ENCODE measurements around the gene TFAM. TPM values are rescaled to one million over a fixed set of nuclear protein-coding genes. Genes with fewer than 3 reads are reported as not detected.

TFAM gene
- total RNA-seq, 2 donors from 2014 or later: 9.2 to 26.2 TPM

GRCh38 chr10:58352956-58353610 is 32.1 kb upstream of the TFAM start:
- Histone ChIP-seq H3K36me3 (no peaks in the 10 kb centered on the region), H3K27me3 (replicated peaks; ENCODE audit: insufficient read depth) (no peaks in the 10 kb centered on the region), H3K27ac (no peak overlapping the region), H3K4me1 (ENCODE audit: control insufficient read depth in 1 of 2, low read depth in 2 of 2) (peaks cover 9 to 22% of the 10 kb centered on the region in 2 donors), H3K4me3 (no peak overlapping the region), H3K9me3 (no peaks in the 10 kb centered on the region)
- DNase-seq (ENCODE audit: low spot score) (no peak), ATAC-seq (ENCODE audit: insufficient number of reproducible peaks, low FRiP score, low read depth) (no peak)
- TF ChIP-seq CTCF (IDR thresholded peaks at IDR 0.05): no peak

- Histone ChIP-seq H3K4me1 (ENCODE audit: control insufficient read depth in 1 of 2, low read depth in 2 of 2) (peaks cover 12 to 15% of the 10 kb centered on the region in 2 donors), H3K27me3 (replicated peaks; ENCODE audit: insufficient read depth) (no peaks in the 10 kb centered on the region), H3K36me3 (no peaks in the 10 kb centered on the region), H3K9me3 (no peaks in the 10 kb centered on the region), H3K27ac (no peak overlapping the region), H3K4me3 (no peak overlapping the region)
- no peak for ATAC-seq (ENCODE audit: insufficient number of reproducible peaks, low FRiP score, low read depth)
- no peak for TF ChIP-seq CTCF (IDR thresholded peaks at IDR 0.05)
- DNase-seq (ENCODE audit: low spot score): no peak
Observed at GRCh38 chr10:58356756-58357155, 28.5 kb upstream of the TFAM start.

GRCh38 chr10:58358314-58358933 is 26.8 kb upstream of the TFAM start:
- H3K9me3 ChIP-seq: no peaks in the 10 kb centered on the region
- H3K27ac ChIP-seq: no peak overlapping the region
- no peak for TF ChIP-seq CTCF (IDR thresholded peaks at IDR 0.05)
- H3K27me3 ChIP-seq (replicated peaks; ENCODE audit: insufficient read depth): no peaks in the 10 kb centered on the region
- DNase-seq (ENCODE audit: low spot score): no peak
- peaks cover 11 to 12% of the 10 kb centered on the region in 2 donors for H3K4me1 ChIP-seq (ENCODE audit: control insufficient read depth in 1 of 2, low read depth in 2 of 2)
- H3K4me3 ChIP-seq: no peak overlapping the region
- no peak for ATAC-seq (ENCODE audit: insufficient number of reproducible peaks, low FRiP score, low read depth)
- no peaks in the 10 kb centered on the region for H3K36me3 ChIP-seq

- no peak for DNase-seq (ENCODE audit: low spot score)
Observed at GRCh38 chr10:58358947-58359346, 26.3 kb upstream of the TFAM start.

More at GRCh38 chr10:58358947-58359346, 26.3 kb upstream of the TFAM start:
- no peak for ATAC-seq (ENCODE audit: insufficient number of reproducible peaks, low FRiP score, low read depth)
- Histone ChIP-seq H3K4me3 (no peak overlapping the region), H3K27ac (no peak overlapping the region), H3K4me1 (ENCODE audit: control insufficient read depth in 1 of 2, low read depth in 2 of 2) (peaks cover 11 to 12% of the 10 kb centered on the region in 2 donors), H3K36me3 (no peaks in the 10 kb centered on the region), H3K9me3 (no peaks in the 10 kb centered on the region), H3K27me3 (replicated peaks; ENCODE audit: insufficient read depth) (no peaks in the 10 kb centered on the region)
- no peak for TF ChIP-seq CTCF (IDR thresholded peaks at IDR 0.05)

All from thoracic aorta (tissue), 2 donors.